Measurements from ENCODE around the gene TPX2.
"Not testable (repeated sequence)": the region's sequence is repeated elsewhere in the genome, so short reads cannot be mapped to it uniquely, and the experiment has no call there.

The TPX2 gene

DNA sequence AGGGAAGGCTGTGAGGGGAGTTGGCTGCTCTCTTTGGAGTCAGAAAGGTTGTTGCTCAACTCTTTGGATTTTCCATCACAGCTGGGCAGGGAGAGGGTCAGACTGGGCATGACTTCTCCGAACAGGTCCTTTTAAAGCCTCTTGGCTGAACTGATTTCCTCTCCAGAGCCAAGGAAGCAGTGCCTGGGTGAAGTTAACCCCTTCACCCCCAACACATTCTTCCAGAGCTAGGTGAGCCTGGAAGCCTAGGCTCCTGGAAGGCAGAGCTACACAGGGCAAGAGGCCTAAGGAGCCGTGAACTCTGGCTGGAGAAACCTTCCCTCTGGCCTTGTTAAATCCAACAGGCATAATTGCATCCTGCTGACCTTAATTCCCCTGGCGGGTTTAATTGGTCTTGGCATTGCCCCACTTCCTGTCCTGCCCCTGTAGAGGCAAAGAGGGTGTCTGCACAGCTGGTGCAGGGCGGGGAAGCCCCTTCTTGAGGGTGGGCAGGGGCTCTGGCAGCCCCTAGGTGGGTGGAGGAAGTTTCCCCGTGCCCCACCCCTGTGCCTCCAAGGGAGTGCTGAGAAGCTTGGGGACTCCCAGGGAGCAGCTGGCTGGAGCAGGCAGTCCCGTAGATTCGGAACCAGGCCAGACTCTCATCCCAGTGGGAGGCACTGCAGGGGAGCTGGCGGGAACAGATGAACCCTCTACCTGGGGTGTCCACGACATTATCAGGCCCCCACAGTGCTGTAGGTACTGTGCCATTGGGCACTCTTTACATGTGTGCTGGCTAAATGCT, 76.5 kb downstream of the TPX2 start:
- no peak for DNase-seq (ENCODE audit: low spot score)

DNA sequence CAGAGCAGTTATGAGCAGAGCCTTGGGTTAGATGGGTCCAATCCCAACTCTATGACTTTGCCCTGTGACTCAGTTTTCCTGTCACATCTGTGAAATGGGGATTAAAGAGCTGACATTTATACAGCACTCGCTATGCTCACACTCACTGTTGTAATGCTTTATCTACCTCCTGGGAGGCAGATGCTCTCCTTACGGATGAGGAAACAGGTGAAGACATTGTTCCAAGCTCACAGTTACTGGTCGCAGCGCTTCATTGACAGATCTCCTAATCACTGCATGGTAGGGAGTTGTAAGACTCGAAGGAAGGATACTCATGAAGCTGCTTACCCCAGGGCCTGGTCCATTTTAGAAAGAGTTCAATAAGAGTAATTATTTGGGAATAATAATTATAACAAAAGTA, 77.1 kb downstream of the TPX2 start:
- DNase-seq (ENCODE audit: low spot score), result no peak

- no peak for DNase-seq (ENCODE audit: low spot score)
Measured at GRCh38 chr20:31817461-31817860, 78.4 kb downstream of the TPX2 start.

DNA sequence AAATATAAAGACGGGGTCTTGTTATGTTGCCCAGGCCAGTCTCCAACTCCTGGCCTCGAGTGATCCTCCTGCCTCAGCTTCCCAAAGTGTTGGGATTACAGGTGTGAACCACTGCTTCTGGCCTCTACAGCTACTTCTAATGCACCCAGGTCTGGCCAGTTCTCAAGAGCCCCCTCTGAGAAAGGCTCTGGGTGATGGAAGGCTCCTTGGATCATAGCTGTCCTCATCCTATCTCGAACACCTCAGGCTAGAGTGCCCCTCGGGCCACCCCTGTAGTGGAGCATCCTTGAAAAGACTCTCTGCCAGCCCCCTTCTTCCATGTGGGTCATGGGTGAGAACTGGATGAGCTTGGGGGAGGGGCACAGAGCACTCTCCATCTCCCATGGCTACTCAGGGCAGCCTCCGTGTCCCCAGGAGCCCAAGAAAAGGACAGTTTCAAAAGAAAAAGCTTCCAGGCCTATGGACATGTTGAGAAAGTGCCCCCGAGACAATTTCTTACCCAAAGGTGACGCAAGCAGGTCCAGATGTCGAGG, 79.4 kb downstream of the TPX2 start:
- DNase-seq (ENCODE audit: low spot score), result no peak

GRCh38 chr20:31819083-31819784, 80.1 kb downstream of the TPX2 start, which contains the start of gene MYLK2:
TSS of gene MYLK2 (plus strand) at chr20:31819356. CDS start at chr20:31819581, 225 bp downstream.
- no peak for DNase-seq (ENCODE audit: low spot score)

DNA sequence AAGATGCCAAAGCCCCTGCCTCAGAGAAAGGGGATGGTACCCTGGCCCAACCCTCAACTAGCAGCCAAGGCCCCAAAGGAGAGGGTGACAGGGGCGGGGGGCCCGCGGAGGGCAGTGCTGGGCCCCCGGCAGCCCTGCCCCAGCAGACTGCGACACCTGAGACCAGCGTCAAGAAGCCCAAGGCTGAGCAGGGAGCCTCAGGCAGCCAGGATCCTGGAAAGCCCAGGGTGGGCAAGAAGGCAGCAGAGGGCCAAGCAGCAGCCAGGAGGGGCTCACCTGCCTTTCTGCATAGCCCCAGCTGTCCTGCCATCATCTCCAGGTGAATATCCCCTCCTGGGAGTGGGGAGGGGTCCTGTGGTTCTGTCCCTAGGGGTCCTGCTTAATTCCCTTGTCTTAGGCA, 81.1 kb downstream of the TPX2 start:
- no peak for DNase-seq (ENCODE audit: low spot score)

DNA sequence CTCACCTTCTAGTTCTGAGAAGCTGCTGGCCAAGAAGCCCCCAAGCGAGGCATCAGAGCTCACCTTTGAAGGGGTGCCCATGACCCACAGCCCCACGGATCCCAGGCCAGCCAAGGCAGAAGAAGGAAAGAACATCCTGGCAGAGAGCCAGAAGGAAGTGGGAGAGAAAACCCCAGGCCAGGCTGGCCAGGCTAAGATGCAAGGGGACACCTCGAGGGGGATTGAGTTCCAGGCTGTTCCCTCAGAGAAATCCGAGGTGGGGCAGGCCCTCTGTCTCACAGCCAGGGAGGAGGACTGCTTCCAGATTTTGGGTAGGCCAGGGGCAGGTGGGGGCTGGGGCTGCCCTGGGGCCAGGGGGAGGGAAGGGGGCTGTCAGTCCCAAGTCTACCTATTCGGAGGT, 82.3 kb downstream of the TPX2 start:
- DNase-seq (ENCODE audit: low spot score), result no peak

DNA sequence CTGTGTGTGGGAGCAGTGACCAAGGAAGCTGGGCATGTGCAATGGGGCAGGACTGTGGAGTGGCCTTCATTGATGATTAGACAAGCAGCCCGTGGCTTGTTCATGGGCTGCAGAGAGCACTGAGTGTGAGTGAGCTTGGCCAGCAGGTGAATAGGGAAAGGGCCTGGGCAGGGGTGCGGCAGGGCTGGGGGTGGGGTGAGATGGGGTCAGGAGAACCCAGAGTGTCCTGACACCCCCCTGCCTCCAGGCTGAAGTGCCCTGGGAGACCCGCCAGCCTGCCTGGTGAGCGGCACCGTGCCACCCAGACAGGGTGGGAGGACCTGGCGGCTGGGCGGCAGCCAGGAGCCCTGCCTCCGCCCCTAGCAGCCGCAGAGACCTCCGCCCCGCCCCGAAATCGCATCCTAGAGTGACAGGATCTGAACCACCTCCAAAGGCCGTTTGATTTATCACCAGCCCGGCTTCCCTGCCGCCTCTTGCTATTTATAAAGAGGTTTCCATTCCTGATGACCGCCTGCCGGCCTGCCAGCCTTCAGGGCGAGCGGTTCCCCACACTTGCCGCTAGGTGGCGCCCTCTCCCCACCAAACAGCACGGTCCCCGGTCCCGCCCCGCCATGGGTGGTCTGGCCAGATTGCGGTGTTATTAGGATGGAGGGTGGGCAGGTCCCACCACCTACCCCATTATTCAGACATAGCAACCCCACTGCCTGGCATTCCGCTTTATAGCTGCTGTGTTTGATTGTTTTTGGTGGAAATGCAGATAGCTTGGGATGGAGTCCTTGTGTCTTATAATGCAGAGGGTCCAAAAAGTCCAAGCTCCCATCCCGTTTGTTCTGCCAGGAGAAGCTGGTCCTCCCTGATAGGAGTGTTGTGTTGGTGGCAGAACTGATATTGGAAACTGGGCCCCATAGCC, 83.6 kb downstream of the TPX2 start:
- DNase-seq (ENCODE audit: low spot score), result peak; percentile 97

DNA sequence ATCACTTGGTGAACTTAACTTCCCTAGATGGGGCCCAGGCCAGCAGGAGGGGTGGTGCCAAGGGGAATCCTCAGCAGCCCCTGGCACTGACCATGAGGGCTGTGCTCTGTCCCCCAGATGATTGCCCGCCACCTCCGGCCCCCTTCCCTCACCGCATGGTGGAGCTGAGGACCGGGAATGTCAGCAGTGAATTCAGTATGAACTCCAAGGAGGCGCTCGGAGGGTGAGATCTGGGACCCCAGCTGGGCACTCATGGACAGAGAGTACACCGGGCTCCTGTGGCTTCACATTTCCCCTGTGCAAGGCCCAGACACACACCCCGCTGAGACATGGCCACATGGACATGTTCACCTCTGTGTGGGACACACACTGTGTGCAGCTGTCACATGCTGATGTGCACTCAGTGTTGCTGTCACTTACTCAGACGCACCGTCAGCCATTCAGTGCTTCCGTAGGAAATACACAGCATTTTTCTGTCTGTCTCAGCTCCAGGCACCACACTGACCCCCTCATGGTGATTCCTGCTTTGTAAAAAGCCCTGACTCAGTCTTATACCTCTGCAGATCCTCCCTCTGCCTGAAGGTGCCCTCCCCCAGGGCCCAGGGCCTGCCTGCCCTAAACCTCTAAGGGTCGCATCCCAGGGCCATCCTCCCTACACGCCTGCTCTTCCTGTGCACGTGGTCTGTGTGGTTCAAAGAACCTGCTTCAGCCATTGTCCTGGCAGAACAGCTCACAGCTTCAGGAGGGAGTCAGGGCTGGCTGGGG, 84.5 kb downstream of the TPX2 start:
- DNase-seq (ENCODE audit: low spot score), result no peak

GRCh38 chr20:31824125-31824485, 85.0 kb downstream of the TPX2 start:
- DNase-seq (ENCODE audit: low spot score), result no peak

DNA sequence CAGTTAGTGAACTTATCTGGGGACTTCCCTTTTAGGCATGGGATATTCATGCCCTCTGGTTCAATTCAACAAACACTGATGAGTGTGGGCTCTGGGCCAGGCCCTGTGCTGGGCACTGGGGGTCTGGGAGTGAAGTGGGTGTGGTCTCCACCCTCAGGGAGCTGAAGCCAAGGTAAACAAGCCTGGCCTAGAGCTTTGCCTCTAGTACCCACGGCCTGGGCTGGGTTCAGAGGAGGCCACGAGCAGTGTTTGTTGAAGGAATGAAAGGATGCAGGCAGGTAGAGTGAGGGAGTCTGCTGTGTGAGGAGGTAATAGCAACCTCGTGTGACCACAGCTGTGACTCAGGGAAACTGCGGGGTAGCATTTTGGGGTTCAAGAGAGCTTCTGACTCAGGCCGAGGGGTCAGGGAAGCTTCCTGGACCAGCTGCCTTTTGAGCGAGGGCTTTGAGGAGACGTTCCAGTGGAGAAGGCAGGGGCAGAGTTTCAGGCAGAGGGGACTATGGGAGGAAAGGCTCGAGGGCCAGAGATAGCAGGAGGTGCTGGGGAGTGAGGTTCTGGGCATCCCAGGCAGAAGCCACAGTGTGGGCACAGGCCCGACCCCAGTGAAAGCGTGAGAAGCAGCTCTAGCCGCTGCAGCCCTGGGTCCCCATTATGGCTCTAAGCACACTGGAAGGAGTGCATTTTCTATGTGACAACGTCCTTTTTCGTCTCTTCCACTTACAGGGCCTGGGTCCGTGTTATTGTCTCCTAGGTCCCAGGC, 85.6 kb downstream of the TPX2 start:
- DNase-seq (ENCODE audit: low spot score), result no peak

DNA sequence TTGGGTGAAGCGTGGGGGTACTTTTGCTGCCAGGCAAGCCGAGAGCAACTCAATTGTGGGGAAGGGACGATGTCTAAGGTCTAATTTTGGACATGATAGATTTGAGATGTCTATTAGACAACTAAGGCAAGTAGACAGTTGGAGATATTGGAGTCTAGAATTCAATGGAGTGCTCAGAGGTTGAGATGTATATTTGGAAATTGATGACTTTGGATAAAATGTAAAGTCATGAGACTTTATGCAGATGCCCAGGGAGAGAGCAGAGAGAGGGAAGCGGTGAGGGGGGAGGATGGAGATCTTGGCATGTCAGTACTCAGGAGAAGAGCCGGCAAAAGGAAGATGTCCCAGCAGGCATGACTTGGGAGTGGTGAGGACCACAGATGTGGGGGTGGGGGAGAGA, 87.0 kb downstream of the TPX2 start:
- no peak for DNase-seq (ENCODE audit: low spot score)

- no peak for DNase-seq (ENCODE audit: low spot score)
Measured at GRCh38 chr20:31827059-31827458, 88.0 kb downstream of the TPX2 start.

GRCh38 chr20:31828016-31828415, 88.9 kb downstream of the TPX2 start:
- not testable (repeated sequence) for DNase-seq (ENCODE audit: low spot score)

- no peak for DNase-seq (ENCODE audit: low spot score)
Measured at GRCh38 chr20:31829731-31830130, 90.6 kb downstream of the TPX2 start.

GRCh38 chr20:31830406-31830981, 91.4 kb downstream of the TPX2 start:
- DNase-seq (ENCODE audit: low spot score), result no peak

DNA sequence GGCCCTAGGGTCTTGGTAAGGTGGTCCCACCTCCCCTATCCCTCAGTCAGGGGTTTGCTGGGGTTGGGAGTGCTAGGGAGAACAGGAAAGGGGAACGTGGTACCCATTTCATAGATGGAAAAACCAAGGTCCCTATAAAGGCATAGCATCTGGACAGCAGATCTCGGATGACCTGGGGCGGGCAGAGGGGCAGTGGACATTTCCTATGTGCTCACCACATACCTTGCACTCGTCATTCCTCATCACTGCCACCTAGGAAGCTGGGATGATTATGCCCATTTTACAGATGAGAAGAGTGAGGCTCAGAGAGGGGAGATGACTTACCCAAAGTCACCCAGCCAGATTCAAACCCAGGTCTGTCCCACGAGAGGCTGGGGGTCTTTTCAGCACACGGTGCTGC, 92.1 kb downstream of the TPX2 start:
- no peak for DNase-seq (ENCODE audit: low spot score)

GRCh38 chr20:31831771-31832306, 92.7 kb downstream of the TPX2 start:
- DNase-seq (ENCODE audit: low spot score), result no peak

DNA sequence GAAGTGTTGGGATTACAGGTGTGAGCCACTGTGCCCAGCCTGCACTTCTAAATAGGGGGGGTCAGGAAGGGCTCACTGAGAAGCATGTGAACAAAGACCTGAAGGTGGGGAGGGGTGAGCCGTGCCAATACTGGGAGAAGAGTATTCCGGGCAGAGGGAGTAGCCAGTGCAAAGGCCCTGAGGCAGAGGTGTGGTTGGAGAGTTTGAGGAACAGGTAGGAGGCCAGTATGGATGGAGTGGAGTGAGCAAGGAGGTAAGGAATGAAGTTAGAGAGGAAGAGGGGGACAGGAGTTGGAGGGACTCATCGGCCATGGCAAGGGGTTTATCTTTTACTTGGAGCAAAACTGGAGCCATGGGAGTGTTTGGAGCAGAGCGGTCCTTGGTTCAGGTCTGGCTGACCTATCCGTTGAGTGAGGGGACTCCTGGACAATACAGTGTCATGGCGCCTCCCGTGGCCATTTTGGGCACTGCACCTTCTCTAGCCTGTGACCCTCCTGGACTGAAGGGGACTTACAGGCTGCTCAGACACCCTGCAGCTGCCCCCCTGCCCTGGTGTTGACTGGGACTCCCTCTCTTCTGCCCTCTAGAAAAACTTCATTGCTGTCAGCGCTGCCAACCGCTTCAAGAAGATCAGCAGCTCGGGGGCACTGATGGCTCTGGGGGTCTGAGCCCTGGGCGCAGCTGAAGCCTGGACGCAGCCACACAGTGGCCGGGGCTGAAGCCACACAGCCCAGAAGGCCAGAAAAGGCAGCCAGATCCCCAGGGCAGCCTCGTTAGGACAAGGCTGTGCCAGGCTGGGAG, 94.2 kb downstream of the TPX2 start:
- DNase-seq (ENCODE audit: low spot score), result peak; percentile 65

Measured in SW480 (cell line).